Gastrocnemius medialis (tissue), 4 donors: ENCODE measurements around the gene BCL2L12.

Source experiments
- POLR2A ChIP-seq, 2 donors: fragments of 450-650 bp; IDR thresholded peaks; one replicate each; pipeline ENCODE4 v1.6.1; 2017; ENCODE audit warnings: antibody characterized with exemption in 2 of 2, mild to moderate bottlenecking in 2 of 2, moderate library complexity in 2 of 2
- TF ChIP-seq, protein P1 (sequence below), 5 experiments: fragments of 450-650 bp in 3 of 5; fragments of 200-600 bp in 2 of 5; sonication (generic) in 2 of 5; IDR thresholded peaks in 4 of 5; conservative IDR thresholded peaks in 1 of 5; 1 replicate in 4 of 5; 2 replicates in 1 of 5; pipeline ENCODE4 v1.5.1; 2016 to 2019; ENCODE audit warnings: antibody characterized with exemption in 5 of 5, mild to moderate bottlenecking in 3 of 5, moderate library complexity in 3 of 5

- TF ChIP-seq, protein P1, sequence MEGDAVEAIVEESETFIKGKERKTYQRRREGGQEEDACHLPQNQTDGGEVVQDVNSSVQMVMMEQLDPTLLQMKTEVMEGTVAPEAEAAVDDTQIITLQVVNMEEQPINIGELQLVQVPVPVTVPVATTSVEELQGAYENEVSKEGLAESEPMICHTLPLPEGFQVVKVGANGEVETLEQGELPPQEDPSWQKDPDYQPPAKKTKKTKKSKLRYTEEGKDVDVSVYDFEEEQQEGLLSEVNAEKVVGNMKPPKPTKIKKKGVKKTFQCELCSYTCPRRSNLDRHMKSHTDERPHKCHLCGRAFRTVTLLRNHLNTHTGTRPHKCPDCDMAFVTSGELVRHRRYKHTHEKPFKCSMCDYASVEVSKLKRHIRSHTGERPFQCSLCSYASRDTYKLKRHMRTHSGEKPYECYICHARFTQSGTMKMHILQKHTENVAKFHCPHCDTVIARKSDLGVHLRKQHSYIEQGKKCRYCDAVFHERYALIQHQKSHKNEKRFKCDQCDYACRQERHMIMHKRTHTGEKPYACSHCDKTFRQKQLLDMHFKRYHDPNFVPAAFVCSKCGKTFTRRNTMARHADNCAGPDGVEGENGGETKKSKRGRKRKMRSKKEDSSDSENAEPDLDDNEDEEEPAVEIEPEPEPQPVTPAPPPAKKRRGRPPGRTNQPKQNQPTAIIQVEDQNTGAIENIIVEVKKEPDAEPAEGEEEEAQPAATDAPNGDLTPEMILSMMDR (IDR thresholded peaks at IDR 0.05 in 4 of 5, conservative IDR thresholded peaks at IDR 0.05 in 1 of 5): no peak
- no peak for TF ChIP-seq POLR2A (IDR thresholded peaks at IDR 0.05)
Measured at GRCh38 chr19:49616532-49616931, 49.2 kb upstream of the BCL2L12 start.
